Esophagus muscularis mucosa (tissue), 4 donors: ENCODE data around the gene SYNRG.

ENCODE experiments used
- EP300 ChIP-seq: sonication (generic); formaldehyde crosslinking; IDR thresholded peaks from one replicate; pipeline ENCODE4 v1.6.1; 2017; ENCODE audit warnings: antibody characterized with exemption
- POLR2A ChIP-seq: fragments of 450-650 bp; IDR thresholded peaks from one replicate; pipeline ENCODE4 v1.6.1; 2017; ENCODE audit warnings: antibody characterized with exemption, moderate library complexity, mild to moderate bottlenecking, low read depth
- POLR2AphosphoS5 ChIP-seq, 2 donors: sonication (generic); formaldehyde crosslinking; IDR thresholded peaks; one replicate each; pipeline ENCODE4 v1.6.1; 2017; ENCODE audit warnings: antibody characterized with exemption in 2 of 2
- TF ChIP-seq, protein P1 (sequence below), 3 experiments: fragments of 200-600 bp in 2 of 3; fragments of 450-650 bp in 1 of 3; sonication (generic) in 2 of 3; IDR thresholded peaks; one replicate each; pipeline ENCODE4 v1.5.1; 2017 to 2019; ENCODE audit warnings: antibody characterized with exemption in 3 of 3, mild to moderate bottlenecking in 2 of 3, moderate library complexity in 1 of 3

GRCh38 chr17:37585066-37585465 lies 24.2 kb downstream of the SYNRG start:
- TF ChIP-seq, protein P1, sequence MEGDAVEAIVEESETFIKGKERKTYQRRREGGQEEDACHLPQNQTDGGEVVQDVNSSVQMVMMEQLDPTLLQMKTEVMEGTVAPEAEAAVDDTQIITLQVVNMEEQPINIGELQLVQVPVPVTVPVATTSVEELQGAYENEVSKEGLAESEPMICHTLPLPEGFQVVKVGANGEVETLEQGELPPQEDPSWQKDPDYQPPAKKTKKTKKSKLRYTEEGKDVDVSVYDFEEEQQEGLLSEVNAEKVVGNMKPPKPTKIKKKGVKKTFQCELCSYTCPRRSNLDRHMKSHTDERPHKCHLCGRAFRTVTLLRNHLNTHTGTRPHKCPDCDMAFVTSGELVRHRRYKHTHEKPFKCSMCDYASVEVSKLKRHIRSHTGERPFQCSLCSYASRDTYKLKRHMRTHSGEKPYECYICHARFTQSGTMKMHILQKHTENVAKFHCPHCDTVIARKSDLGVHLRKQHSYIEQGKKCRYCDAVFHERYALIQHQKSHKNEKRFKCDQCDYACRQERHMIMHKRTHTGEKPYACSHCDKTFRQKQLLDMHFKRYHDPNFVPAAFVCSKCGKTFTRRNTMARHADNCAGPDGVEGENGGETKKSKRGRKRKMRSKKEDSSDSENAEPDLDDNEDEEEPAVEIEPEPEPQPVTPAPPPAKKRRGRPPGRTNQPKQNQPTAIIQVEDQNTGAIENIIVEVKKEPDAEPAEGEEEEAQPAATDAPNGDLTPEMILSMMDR (IDR thresholded peaks at IDR 0.05) = no peak
- TF ChIP-seq POLR2A = no peak
- TF ChIP-seq EP300 = no peak
- no peak for TF ChIP-seq POLR2AphosphoS5 (IDR thresholded peaks at IDR 0.05)
